ENCODE data around the gene DAZL.

DAZL gene

DNA sequence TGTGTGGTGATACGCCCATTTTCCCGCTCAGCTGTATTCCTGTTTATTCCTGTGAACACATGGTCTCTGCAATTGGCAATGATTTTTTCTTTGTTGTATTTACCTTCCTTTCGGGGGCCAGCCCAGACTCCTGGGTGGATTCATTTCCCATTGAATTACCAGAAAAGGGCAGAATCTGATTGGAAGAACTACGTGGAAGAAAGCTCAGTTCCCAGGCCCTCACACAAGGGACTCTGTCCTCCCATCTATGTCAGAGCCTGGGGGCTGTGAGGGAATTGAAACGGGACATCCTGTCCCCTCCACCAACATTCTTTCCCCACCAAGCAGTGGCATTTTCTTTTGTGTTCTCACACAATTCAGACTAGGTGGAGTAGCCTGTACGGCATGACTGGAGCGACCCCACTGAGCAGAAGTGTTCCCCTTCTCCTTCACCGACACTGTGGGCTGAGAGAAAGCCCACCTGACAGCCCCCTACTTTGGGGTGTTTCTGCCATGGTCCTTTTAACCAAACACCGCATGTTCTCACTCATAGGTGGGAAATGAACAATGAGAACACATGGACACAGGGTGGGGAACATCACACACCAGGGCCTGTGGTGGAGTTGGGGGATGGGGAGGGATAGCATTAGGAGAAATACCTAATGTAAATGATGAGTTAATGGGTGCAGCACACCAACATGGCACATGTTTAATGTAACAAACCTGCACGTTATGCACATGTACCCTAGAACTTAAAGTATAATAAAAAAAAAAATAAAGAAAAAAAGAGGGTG lies 59.6 kb downstream of the DAZL start:
- no peak for DNase-seq (ENCODE audit: low read depth, low spot score)
- ChIA-PET POLR2A (no interaction called here), CTCF (interaction anchor here (0.6 to 2.0 kb wide), 8 partner anchors 10 to 277 kb away, joined by 3 to 12 read pairs (median 4); no protein-coding TSS in a partner anchor)
- H3K4me3 ChIP-seq (ENCODE audit: low read depth, low read length): no peak overlapping the region
- TF ChIP-seq, protein P1, sequence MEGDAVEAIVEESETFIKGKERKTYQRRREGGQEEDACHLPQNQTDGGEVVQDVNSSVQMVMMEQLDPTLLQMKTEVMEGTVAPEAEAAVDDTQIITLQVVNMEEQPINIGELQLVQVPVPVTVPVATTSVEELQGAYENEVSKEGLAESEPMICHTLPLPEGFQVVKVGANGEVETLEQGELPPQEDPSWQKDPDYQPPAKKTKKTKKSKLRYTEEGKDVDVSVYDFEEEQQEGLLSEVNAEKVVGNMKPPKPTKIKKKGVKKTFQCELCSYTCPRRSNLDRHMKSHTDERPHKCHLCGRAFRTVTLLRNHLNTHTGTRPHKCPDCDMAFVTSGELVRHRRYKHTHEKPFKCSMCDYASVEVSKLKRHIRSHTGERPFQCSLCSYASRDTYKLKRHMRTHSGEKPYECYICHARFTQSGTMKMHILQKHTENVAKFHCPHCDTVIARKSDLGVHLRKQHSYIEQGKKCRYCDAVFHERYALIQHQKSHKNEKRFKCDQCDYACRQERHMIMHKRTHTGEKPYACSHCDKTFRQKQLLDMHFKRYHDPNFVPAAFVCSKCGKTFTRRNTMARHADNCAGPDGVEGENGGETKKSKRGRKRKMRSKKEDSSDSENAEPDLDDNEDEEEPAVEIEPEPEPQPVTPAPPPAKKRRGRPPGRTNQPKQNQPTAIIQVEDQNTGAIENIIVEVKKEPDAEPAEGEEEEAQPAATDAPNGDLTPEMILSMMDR (IDR thresholded peaks at IDR 0.05; ENCODE audit: insufficient read depth, low read length, missing control alignments): no peak

DNA sequence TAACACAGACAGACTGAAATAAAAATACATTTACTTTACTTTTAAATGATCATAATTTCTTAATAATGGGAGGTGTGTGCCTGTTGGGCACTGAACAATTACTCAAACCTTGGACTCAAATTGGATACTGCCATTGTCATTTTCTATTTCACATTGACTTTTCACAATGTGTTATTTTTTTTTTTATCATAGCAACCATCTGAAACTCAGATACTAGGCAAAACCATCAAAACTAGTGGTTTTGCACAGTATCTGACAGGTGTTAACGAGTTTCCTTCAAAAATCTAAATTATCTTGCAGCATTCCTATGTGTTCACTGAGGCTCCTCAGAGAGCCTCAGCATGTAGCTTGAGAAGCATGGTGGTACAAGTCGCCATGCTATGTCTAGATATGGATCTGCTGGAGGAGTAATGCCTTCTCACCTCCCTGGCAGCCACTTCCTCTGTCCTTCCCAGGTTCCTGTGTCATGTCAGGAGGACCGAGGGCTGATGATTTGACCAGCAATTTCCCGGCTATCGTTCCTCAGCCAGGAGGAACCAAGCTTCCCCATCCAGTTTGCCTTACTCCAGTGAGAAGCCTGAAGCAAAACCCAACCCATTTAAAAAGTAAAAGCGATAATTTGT lies 61.9 kb downstream of the DAZL start:
- TF ChIP-seq, protein P1 (IDR thresholded peaks at IDR 0.05; ENCODE audit: insufficient read depth, low read length, missing control alignments): no peak
- CTCF ChIA-PET: interaction anchor here (0.9 to 1.7 kb wide), 2 partner anchors 27 to 253 kb away, joined by 3 to 6 read pairs; no protein-coding TSS in a partner anchor
- no peak for DNase-seq (ENCODE audit: low read depth, low spot score)
- POLR2A ChIA-PET: no interaction called here
- no peak overlapping the region for H3K4me3 ChIP-seq (ENCODE audit: low read depth, low read length)

DNA sequence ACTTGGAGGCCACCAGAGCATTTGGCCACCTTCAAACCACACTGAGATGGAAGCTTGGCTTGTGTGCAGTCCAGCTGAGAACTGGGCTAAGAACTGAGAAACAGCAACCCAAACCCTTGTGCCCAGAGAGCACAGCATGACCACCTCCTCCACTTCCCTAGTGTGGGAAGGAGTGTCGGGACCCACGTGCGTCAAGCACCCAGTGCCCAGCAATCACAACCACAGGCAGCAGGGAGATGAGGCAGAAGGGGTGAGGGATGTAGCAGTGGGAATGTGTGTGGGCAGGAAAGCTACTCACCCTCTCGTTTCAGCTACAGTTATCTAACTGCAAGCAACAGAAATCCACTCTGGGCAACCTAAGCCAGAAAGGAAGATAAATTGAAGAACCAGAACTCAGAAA lies 66.7 kb downstream of the DAZL start:
- ChIA-PET POLR2A (no interaction called here), CTCF (interaction anchor here (0.6 to 3.7 kb wide), 6 partner anchors 9 to 270 kb away, joined by 3 to 24 read pairs (median 8); no protein-coding TSS in a partner anchor)
- DNase-seq (ENCODE audit: low read depth, low spot score): no peak
- TF ChIP-seq, protein P1 (IDR thresholded peaks at IDR 0.05; ENCODE audit: insufficient read depth, low read length, missing control alignments): no peak
- H3K4me3 ChIP-seq (ENCODE audit: low read depth, low read length): no peak overlapping the region

DNA sequence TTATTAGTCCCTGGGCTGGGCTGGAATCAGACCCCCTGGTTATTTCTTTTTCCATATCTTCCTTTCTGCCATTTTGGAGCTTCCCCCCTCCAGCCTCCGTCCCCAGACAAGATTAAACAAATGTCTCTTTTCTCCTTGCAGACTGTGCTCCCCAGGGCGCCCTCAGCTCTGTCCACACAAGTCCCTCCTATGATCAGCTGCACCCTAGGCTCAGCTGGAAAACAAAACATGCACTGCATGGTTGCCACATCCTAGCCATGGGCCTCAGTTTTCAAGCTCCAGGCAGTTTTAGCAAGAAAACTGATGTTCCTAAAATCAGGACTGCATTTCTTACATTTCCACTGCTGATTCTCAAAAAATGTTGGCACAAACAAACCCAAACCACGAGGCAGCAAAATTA lies 68.2 kb downstream of the DAZL start:
- no peak for DNase-seq (ENCODE audit: low read depth, low spot score)
- ChIA-PET POLR2A (no interaction called here), CTCF (interaction anchor here (1.0 to 3.7 kb wide), 9 partner anchors 8 to 272 kb away, joined by 3 to 24 read pairs (median 8); partner anchors contain the start of gene OXNAD1)
- H3K4me3 ChIP-seq (ENCODE audit: low read depth, low read length): no peak overlapping the region
- TF ChIP-seq, protein P1 (IDR thresholded peaks at IDR 0.05; ENCODE audit: insufficient read depth, low read length, missing control alignments): no peak
